Body of pancreas (tissue), 4 donors: ENCODE data around the gene SERAC1. TPM values are rescaled to one million over a fixed set of nuclear protein-coding genes. Genes with fewer than 3 reads are reported as not detected.
"Not testable (repeated sequence)": the region's sequence is repeated elsewhere in the genome, so short reads cannot be mapped to it uniquely, and the experiment has no call there.

ENCODE experiments used
- ATAC-seq: fragments of 150-250 bp; one replicate; pipeline ENCODE4 v1.9.1; 2016
- DNase-seq, 4 donors: peaks; one replicate each; pipeline ENCODE4 v3.0.0-alpha.2; 2019
- H3K27ac ChIP-seq, 4 donors: fragments of 200-600 bp; sonication (generic); 1 replicate in 3 of 4; 2 replicates in 1 of 4; pipeline versions ENCODE4 v1.5.1 to v1.6.1; 2016 to 2019; ENCODE audit warnings: mild to moderate bottlenecking in 1 of 4, mixed read lengths in 1 of 4, moderate library complexity in 1 of 4
- H3K27me3 ChIP-seq, 2 donors: fragments of 200-600 bp; sonication (generic); one replicate each; pipeline ENCODE4 v1.6.0; 2016; ENCODE audit warnings: mild to moderate bottlenecking in 1 of 2
- H3K36me3 ChIP-seq, 2 donors: fragments of 200-600 bp; sonication (generic); replicated peaks in 1 of 2; 2 replicates each; pipeline ENCODE4 v1.5.1; 2016; ENCODE audit warnings: low read depth in 2 of 2; ENCODE audit not compliant: insufficient read depth in 1 of 2
- H3K4me1 ChIP-seq: fragments of 200-600 bp; sonication (generic); one replicate; pipeline ENCODE4 v1.6.0; 2016
- H3K4me3 ChIP-seq, 2 donors: fragments of 200-600 bp; sonication (generic); 1 replicate in 1 of 2; 2 replicates in 1 of 2; pipeline ENCODE4 v1.5.1; 2016 to 2019
- H3K9me3 ChIP-seq, 3 donors: fragments of 200-600 bp; sonication (generic); 1 replicate in 2 of 3; 2 replicates in 1 of 3; pipeline ENCODE4 v1.5.1; 2016
- CTCF ChIP-seq, 7 experiments: fragments of 450-650 bp in 4 of 7; fragments of 200-600 bp in 3 of 7; sonication (generic) in 3 of 7; IDR thresholded peaks; one replicate each; pipeline ENCODE4 v1.5.1; 2016 to 2019; ENCODE audit warnings: antibody characterized with exemption in 7 of 7
- POLR2A ChIP-seq, 3 donors: fragments of 450-650 bp; IDR thresholded peaks; one replicate each; pipeline ENCODE4 v1.6.1; 2016; ENCODE audit warnings: antibody characterized with exemption in 3 of 3, mild to moderate bottlenecking in 2 of 3
- WGBS, 2 donors: methylation state at CpG; one replicate each; pipeline ENCODE4 v1.1.5; 2017; 5-methylcytosine and 5-hydroxymethylcytosine counted together
- intact Hi-C: fragments of 100-400 bp; cut with DNase I; formaldehyde crosslinking; loops from one replicate; pipeline ENCODE4 v1.15.1; 2023
- total RNA-seq, 2 donors: library from RNA; depleted of rRNA; stranded (reverse); fragments of >200 nt; gene quantifications; one replicate each; pipeline ENCODE4 v1.1.0, GENCODE V29; 2016

SERAC1 gene
- total RNA-seq, 2 donors from 2014 or later, result 10.5 to 14.8 TPM

- DNase-seq (no peak), ATAC-seq (no peak)
- Histone ChIP-seq H3K4me1 (peaks cover 15% of the 10 kb centered on the region), H3K9me3 (no peaks in the 10 kb centered on the region), H3K4me3 (no peak overlapping the region), H3K27ac (no peak overlapping the region), H3K36me3 (no peaks in the 10 kb centered on the region), H3K27me3 (no peaks in the 10 kb centered on the region)
- no peak for TF ChIP-seq POLR2A (IDR thresholded peaks at IDR 0.05)
- no peak for TF ChIP-seq CTCF (IDR thresholded peaks at IDR 0.05)
- intact Hi-C loops, result no loop called here
- WGBS, 2 donors, result 82 to 85% methylated on average over 8 of the region's 8 CpGs
Measured at GRCh38 chr6:158185729-158186456, 17.8 kb upstream of the SERAC1 start.

GRCh38 chr6:158184608-158185007 is 16.5 kb upstream of the SERAC1 start:
- no peak overlapping the region for H3K4me3 ChIP-seq
- no peak for TF ChIP-seq CTCF (IDR thresholded peaks at IDR 0.05)
- no peak for TF ChIP-seq POLR2A (IDR thresholded peaks at IDR 0.05)
- ATAC-seq (no peak), DNase-seq (no peak)
- no peak overlapping the region for H3K27ac ChIP-seq
- H3K4me1 ChIP-seq, result peaks cover 13% of the 10 kb centered on the region
- intact Hi-C loops, result no loop called here
- no peaks in the 10 kb centered on the region for H3K9me3 ChIP-seq
- H3K36me3 ChIP-seq, result no peaks in the 10 kb centered on the region
- H3K27me3 ChIP-seq, result no peaks in the 10 kb centered on the region

GRCh38 chr6:158183174-158183972 is 15.3 kb upstream of the SERAC1 start:
- peak in 1 of 4 donors; percentile 23 for DNase-seq
- ATAC-seq, intact Hi-C loops, H3K27me3 ChIP-seq, H3K9me3 ChIP-seq, H3K36me3 ChIP-seq, H3K27ac ChIP-seq, H3K4me3 ChIP-seq: not testable (repeated sequence)
- 81 to 83% methylated on average over 1 to 16 of the region's 16 CpGs for WGBS, 2 donors
- H3K4me1 ChIP-seq, result peaks cover 10% of the 10 kb centered on the region

- H3K27me3 ChIP-seq, H3K9me3 ChIP-seq, H3K27ac ChIP-seq, ATAC-seq, H3K4me3 ChIP-seq, intact Hi-C loops, H3K36me3 ChIP-seq, DNase-seq: not testable (repeated sequence)
- H3K4me1 ChIP-seq, result peaks cover 15% of the 10 kb centered on the region
- WGBS, 2 donors, result 97% methylated on average over 3 of the region's 3 CpGs
Measured at GRCh38 chr6:158177712-158178111, 9.7 kb upstream of the SERAC1 start.

- WGBS, 2 donors, result 91 to 98% methylated on average over 3 of the region's 3 CpGs
- Histone ChIP-seq H3K27me3 (no peaks in the 10 kb centered on the region), H3K4me1 (peaks cover 17% of the 10 kb centered on the region), H3K36me3 (no peaks in the 10 kb centered on the region), H3K27ac (peak overlapping the region in 3 of 4 donors; percentile 3 to 34 (median 27)), H3K4me3 (no peak overlapping the region), H3K9me3 (no peaks in the 10 kb centered on the region)
- TF ChIP-seq CTCF (IDR thresholded peaks at IDR 0.05) (no peak), POLR2A (IDR thresholded peaks at IDR 0.05) (no peak)
- ATAC-seq (no peak), DNase-seq (no peak)
- intact Hi-C loops, result no loop called here
Measured at GRCh38 chr6:158175111-158175510, 7.0 kb upstream of the SERAC1 start.
